Retinal pigment epithelial cell (primary cell): ENCODE results near the gene ANKRD13A.

Experiments used
- DNase-seq: peaks from one replicate; pipeline ENCODE4 v3.0.0-alpha.2; 2010; ENCODE audit warnings: low read depth
- H3K4me3 ChIP-seq: 2 replicates; pipeline ENCODE4 v1.5.1; 2011; ENCODE audit warnings: mild to moderate bottlenecking, low read length, control low read depth, moderate library complexity
- TF ChIP-seq, protein P1 (sequence below): conservative IDR thresholded peaks from 2 replicates; pipeline ENCODE4 v1.5.1; 2011; ENCODE audit warnings: low read depth, low read length, control low read depth, inconsistent platforms

The ANKRD13A gene

GRCh38 chr12:109953656-109954055, 45.6 kb upstream of the ANKRD13A start:
- DNase-seq: no peak
- TF ChIP-seq, protein P1, sequence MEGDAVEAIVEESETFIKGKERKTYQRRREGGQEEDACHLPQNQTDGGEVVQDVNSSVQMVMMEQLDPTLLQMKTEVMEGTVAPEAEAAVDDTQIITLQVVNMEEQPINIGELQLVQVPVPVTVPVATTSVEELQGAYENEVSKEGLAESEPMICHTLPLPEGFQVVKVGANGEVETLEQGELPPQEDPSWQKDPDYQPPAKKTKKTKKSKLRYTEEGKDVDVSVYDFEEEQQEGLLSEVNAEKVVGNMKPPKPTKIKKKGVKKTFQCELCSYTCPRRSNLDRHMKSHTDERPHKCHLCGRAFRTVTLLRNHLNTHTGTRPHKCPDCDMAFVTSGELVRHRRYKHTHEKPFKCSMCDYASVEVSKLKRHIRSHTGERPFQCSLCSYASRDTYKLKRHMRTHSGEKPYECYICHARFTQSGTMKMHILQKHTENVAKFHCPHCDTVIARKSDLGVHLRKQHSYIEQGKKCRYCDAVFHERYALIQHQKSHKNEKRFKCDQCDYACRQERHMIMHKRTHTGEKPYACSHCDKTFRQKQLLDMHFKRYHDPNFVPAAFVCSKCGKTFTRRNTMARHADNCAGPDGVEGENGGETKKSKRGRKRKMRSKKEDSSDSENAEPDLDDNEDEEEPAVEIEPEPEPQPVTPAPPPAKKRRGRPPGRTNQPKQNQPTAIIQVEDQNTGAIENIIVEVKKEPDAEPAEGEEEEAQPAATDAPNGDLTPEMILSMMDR: no peak
- H3K4me3 ChIP-seq: no peak overlapping the region

DNA sequence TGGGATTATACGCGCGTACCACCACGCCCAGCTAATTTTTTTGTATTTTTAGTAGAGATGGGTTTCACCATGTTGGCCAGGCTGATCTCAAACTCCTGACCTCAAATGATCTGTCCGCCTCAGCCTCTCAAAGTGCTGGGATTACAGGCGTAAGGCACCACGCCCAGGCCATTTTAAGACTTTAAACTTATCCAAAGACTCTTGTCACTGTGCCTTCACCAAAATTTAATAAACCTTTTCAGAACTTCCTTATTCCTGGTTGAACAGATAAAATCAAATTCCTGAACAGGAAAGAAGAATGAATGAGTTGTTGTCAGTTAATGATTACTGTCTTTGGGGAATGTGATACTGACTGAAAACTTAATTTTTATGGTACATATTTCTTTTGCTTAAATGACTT, 40.9 kb upstream of the ANKRD13A start:
- no peak overlapping the region for H3K4me3 ChIP-seq
- TF ChIP-seq, protein P1: no peak
- DNase-seq: no peak

DNA sequence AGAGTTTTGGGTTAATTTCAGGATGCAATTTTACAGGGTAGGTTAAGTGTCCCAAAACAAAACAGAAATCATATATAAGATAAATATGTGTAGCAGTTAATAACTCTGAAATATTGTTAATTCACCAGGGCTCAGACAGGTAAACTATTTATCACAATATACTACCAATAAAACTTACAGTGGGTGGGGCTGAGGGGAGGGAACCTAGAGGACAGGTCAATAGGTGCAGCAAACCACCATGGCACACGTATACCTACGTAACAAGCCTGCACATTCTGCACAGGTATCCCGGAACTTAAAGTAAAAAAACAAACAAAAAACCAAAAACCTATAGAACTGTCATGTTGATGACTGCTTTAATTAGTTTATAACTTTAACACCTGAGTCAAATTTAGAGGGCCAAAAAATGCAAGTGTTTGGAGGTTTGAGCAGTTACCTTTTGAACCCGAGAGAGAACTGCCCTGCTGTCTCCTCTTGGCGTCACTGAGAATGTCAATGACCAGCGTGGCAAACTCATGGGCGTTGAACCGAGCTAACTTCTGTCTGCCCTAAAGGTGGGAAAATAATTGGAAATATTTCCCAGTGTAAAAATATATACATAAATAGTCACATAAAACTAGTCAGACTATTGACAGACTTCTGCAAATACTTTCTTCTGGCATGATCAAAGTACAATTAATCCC, 39.7 kb upstream of the ANKRD13A start:
- no peak for DNase-seq
- no peak overlapping the region for H3K4me3 ChIP-seq
- TF ChIP-seq, protein P1: no peak

DNA sequence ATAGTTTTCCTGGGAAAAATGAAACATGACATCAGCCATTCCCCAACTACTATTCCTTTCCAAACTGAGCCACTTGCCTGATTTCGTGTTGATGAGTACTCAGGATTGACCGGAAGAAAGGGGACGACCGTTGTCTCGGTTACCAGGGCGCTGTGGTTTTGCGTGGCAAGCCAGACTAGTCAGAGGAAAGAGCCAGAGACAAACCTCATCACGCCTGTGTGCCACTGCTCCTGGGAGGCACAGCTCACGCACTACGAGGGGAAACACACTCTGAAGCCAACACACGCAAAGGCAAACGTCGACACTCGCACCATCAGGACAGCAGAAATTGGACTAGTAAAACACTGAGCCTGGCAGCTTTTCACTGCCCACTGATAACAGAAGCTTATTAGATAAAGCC, 38.0 kb upstream of the ANKRD13A start:
- DNase-seq: no peak
- no peak overlapping the region for H3K4me3 ChIP-seq
- TF ChIP-seq, protein P1: no peak

GRCh38 chr12:109961612-109962011, 37.6 kb upstream of the ANKRD13A start:
- H3K4me3 ChIP-seq: no peak overlapping the region
- DNase-seq: no peak
- TF ChIP-seq, protein P1: no peak

DNA sequence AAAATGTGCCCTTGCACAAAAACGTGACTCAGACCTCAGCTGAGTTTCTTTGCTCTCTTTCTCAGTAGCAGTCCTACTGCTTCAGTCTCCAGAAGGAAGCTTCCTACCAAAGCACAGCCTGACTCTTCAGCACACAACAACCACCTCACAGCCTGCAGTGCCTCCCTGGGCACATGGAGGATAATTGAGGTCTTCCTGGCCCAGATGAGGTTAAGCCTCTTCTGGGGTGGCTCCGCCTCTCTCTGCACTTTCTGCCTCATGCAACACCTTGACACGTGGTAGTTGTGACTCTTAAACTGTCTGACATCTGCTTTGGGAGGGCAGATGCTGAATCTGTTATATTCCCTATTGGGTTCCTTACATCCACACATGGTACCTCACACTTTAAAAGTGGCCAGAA, 36.8 kb upstream of the ANKRD13A start:
- TF ChIP-seq, protein P1: no peak
- no peak overlapping the region for H3K4me3 ChIP-seq
- DNase-seq: no peak

DNA sequence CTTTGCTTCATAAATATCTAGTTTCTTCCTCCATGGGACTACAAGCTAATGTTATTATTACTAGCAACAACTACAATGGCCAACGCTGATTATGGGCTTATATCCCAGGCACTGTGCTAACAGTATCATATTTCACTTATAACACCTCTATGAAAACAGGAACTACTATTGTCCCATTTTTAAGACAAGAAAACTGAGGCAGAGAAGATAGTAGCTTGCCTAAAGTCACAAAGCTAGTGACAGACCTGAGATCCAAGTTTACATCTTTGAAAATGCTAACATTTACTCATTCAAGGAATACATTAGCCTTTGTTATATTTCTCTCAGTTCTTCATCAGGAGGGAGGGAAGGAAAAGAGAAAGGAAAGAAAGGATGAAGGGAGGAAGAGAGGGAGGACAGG, 35.9 kb upstream of the ANKRD13A start:
- TF ChIP-seq, protein P1: no peak
- H3K4me3 ChIP-seq: no peak overlapping the region
- no peak for DNase-seq
